Activated CD8-positive, alpha-beta T cell treated with anti-CD3 and anti-CD28 coated beads for 36 hours (primary cell): ENCODE results near the gene SKI. TPM values are rescaled to one million over a fixed set of nuclear protein-coding genes. Genes with fewer than 3 reads are reported as not detected.

Experiments used
- ATAC-seq: fragments of 200-7000 bp; cut with Tn5 transposase; one replicate; pipeline ENCODE4 v1.10.0; 2021; ENCODE audit warnings: mild to moderate bottlenecking, moderate library complexity
- CTCF ChIA-PET: fragments of 350-600 bp; sonication (Branson Sonifier 250); formaldehyde crosslinking; loops from one replicate; lab custom pipeline; 2021; ENCODE audit warnings: antibody characterized with exemption; lab: Charles Lee
- POLR2A ChIA-PET: fragments of 350-600 bp; sonication (Branson Sonifier 250); formaldehyde crosslinking; loops from one replicate; lab custom pipeline; 2021; ENCODE audit warnings: antibody characterized with exemption; lab: Charles Lee
- DNase-seq: peaks from one replicate; pipeline ENCODE4 v3.0.0-alpha.2; 2020
- H3K27ac Mint-ChIP-seq: one replicate; pipeline ENCODE4 v1.8.0; 2021; ENCODE audit warnings: mild to moderate bottlenecking, mixed read lengths
- H3K27me3 Mint-ChIP-seq: one replicate; pipeline ENCODE4 v1.8.0; 2021; ENCODE audit warnings: mixed read lengths
- H3K36me3 Mint-ChIP-seq: one replicate; pipeline ENCODE4 v1.8.0; 2021; ENCODE audit warnings: low read depth, mixed read lengths
- H3K4me1 Mint-ChIP-seq: one replicate; pipeline ENCODE4 v1.8.0; 2021; ENCODE audit warnings: low read depth, mixed read lengths
- H3K4me3 Mint-ChIP-seq: one replicate; pipeline ENCODE4 v1.8.0; 2021; ENCODE audit warnings: mild to moderate bottlenecking, moderate library complexity, mixed read lengths
- H3K9me3 Mint-ChIP-seq: one replicate; pipeline ENCODE4 v1.8.0; 2021; ENCODE audit warnings: mixed read lengths
- intact Hi-C: fragments of 100-400 bp; cut with micrococcal nuclease; formaldehyde crosslinking; loops from one replicate; pipeline ENCODE4 v1.10.0; 2022
- total RNA-seq, 2 experiments: library from RNA; stranded (reverse); gene quantifications; one replicate each; pipeline ENCODE4 v1.2.3, GENCODE V29; 2021
- TF ChIP-seq, protein P1 (sequence below): fragments of 200-600 bp; IDR thresholded peaks from one replicate; pipeline ENCODE4 v1.8.0; 2022; ENCODE audit warnings: antibody characterized with exemption, mild to moderate bottlenecking

The SKI gene
- total RNA-seq, 2 experiments from 2014 or later: 27.5 to 28.3 TPM

DNA sequence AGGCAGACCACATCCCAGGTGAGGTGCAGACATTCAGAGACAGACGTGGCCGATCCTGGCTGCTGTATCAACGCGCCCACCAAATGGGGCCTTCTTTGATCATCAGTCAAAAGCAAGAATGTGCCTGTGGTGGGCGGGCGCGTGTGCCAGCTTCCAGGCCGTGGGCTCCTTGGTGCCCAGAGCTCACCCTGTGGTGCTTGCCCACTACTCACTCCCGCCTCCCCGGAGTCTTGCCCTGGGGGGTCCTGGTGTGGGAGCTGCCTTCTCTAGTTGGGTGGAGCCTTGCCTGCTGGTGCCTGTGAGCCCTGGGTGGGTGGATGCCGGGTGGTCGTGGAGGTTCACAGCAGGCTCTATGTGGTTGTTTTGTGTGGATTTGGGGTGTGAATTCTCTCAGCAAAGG, 70.6 kb downstream of the SKI start:
- H3K4me3 Mint-ChIP-seq: peak overlapping the region; percentile 35
- intact Hi-C loops: no loop called here
- no peak for ATAC-seq
- peak overlapping the region; percentile 76 for H3K27ac Mint-ChIP-seq
- DNase-seq: no peak
- no peaks in the 10 kb centered on the region for H3K27me3 Mint-ChIP-seq
- TF ChIP-seq, protein P1, sequence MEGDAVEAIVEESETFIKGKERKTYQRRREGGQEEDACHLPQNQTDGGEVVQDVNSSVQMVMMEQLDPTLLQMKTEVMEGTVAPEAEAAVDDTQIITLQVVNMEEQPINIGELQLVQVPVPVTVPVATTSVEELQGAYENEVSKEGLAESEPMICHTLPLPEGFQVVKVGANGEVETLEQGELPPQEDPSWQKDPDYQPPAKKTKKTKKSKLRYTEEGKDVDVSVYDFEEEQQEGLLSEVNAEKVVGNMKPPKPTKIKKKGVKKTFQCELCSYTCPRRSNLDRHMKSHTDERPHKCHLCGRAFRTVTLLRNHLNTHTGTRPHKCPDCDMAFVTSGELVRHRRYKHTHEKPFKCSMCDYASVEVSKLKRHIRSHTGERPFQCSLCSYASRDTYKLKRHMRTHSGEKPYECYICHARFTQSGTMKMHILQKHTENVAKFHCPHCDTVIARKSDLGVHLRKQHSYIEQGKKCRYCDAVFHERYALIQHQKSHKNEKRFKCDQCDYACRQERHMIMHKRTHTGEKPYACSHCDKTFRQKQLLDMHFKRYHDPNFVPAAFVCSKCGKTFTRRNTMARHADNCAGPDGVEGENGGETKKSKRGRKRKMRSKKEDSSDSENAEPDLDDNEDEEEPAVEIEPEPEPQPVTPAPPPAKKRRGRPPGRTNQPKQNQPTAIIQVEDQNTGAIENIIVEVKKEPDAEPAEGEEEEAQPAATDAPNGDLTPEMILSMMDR: no peak
- H3K9me3 Mint-ChIP-seq: no peaks in the 10 kb centered on the region
- H3K4me1 Mint-ChIP-seq: peaks cover 75% of the 10 kb centered on the region
- POLR2A ChIA-PET: interaction anchor here (0.8 to 1.6 kb wide), 4 partner anchors 10 to 71 kb away, joined by 3 to 8 read pairs (median 4); partner anchors contain the start of gene SKI
- peaks cover 12% of the 10 kb centered on the region for H3K36me3 Mint-ChIP-seq
- CTCF ChIA-PET: interaction anchor here (1.0 to 3.6 kb wide), 6 partner anchors 7 to 104 kb away, joined by 3 to 15 read pairs (median 7); partner anchors contain the start of gene FAAP20

DNA sequence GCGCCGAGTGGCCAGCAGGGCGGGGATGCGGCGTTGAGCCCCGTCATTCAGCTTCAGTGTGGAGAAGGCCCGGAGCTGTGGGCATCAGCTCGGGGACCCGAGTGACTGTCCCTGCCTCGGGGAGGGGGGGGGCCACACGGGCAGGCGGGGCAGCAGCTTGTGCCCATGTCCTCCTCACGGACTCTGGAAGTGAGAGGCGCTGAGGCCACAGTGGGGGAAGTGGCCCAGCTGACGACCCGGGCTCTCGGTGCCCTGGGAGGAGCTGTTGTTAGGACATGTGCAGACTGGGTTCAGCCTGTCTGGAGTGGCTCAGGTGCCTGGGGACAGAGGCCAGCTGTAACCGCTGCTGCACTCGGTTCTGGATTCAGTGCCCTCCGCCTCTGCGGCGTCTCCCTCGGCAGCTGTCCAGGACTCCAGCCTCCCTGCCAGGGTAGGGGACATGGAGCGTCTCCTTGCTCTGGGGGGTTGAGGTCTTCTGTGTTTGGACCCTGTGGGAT, 71.1 kb downstream of the SKI start:
- POLR2A ChIA-PET: interaction anchor here (0.7 to 2.7 kb wide), 8 partner anchors 8 to 71 kb away, joined by 3 to 23 read pairs (median 4); partner anchors contain the start of gene SKI

DNA sequence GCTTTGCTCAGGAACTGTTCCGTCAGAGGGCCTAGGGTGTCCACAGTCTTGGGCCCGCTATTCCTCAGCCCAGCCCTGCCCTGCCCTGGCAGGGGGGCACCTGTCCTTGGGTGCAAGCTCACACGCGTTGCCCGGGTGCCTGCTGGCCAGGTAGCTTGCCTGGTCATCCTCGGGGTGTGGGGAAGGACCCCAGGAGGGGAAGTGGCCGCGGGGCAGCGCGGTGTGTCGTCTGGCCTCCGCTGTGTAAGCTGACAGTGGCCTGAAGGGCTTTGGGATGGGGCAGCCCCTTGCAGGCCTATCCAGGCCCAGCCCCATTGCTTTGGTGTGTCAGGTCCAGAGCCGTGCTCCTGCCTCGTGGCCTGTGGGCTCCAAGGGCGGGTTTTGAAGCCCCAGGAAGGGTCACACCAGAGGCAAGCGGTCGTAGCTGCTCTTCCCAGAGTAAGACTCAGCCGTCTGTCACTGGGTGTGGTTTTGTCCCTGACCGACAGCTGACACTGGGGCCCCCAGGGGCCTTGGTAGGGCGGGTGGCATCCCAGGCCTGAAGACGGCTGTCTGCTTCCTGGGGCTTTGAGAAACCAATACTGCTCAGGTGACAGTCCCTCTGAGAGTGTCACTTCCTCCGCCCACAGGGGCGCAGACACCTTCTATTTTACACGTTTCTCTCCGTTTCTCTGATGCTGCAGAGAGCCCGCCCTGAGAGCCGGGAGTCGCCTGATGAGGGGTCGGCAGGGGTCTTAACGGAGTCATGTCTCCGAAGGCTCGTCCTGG, 72.1 kb downstream of the SKI start:
- H3K4me1 Mint-ChIP-seq: peaks cover 62% of the 10 kb centered on the region
- peaks cover 20% of the 10 kb centered on the region for H3K36me3 Mint-ChIP-seq
- ChIA-PET CTCF (interaction anchor here (1.0 to 3.6 kb wide), 8 partner anchors 9 to 160 kb away, joined by 3 to 15 read pairs (median 5); partner anchors contain the start of gene FAAP20), POLR2A (interaction anchor here (0.6 to 3.9 kb wide), 19 partner anchors 9 to 225 kb away, joined by 3 to 33 read pairs (median 4); partner anchors contain the start of gene SKI)
- ATAC-seq (peak; percentile 76), DNase-seq (peak; percentile 96)
- TF ChIP-seq, protein P1: no peak
- intact Hi-C loops: loop anchor here (5.0 kb wide), 1 partner anchor 43 kb away; no protein-coding TSS in a partner anchor
- no peaks in the 10 kb centered on the region for H3K27me3 Mint-ChIP-seq
- peak overlapping the region; percentile 81 for H3K4me3 Mint-ChIP-seq
- peak overlapping the region; percentile 99 for H3K27ac Mint-ChIP-seq
- H3K9me3 Mint-ChIP-seq: no peaks in the 10 kb centered on the region

More for the DNA sequence above, 71.1 kb downstream of the SKI start:
- DNase-seq: no peak
- ATAC-seq: no peak
- TF ChIP-seq, protein P1: no peak
- CTCF ChIA-PET: interaction anchor here (0.6 to 3.6 kb wide), 8 partner anchors 8 to 159 kb away, joined by 3 to 15 read pairs (median 5); partner anchors contain the start of gene FAAP20
- H3K4me3 Mint-ChIP-seq: peak overlapping the region; percentile 35
- peak overlapping the region; percentile 99 for H3K27ac Mint-ChIP-seq
- H3K4me1 Mint-ChIP-seq: peaks cover 71% of the 10 kb centered on the region
- no peaks in the 10 kb centered on the region for H3K27me3 Mint-ChIP-seq
- H3K9me3 Mint-ChIP-seq: no peaks in the 10 kb centered on the region
- intact Hi-C loops: no loop called here
- peaks cover 15% of the 10 kb centered on the region for H3K36me3 Mint-ChIP-seq

DNA sequence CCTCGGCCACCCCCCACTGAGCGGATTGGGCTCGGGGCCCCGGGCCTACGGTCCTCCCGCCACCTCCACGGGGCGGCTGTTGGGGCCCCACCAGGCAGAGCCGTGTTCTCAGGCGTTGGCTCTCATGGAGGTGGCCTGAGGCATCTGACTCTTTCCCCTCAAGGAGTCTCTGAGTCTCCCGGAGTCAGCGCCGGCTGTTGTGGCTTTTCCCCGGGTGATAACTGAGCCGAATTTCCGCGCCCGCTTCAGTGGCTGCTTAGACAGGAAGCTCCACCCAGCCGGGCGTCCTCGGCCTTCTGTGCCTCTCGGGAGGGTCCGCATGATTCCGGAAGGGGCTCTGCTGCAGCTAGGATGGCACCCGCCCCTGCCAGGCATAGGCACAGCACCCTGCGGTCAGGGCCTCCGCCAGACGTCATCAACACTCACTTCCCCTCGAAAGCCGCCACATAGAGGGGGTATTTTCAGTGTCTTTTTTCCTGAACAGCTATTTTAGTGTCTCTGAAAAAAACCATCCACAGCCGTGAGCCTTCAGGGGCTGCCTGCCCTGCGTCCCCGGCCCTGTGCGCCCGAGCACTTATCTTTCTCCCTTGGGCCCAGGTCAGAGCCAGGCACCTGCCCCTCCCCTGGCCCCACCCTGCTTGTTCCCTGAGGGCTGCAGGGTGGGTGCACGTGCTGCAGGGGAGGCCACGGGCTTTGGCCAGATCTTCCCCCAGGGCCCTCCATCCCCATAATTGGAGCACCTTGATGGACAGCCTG, 72.9 kb downstream of the SKI start:
- peak; percentile 83 for ATAC-seq
- CTCF ChIA-PET: interaction anchor here (1.0 to 3.6 kb wide), 9 partner anchors 10 to 161 kb away, joined by 3 to 15 read pairs (median 5); partner anchors contain the start of gene FAAP20
- intact Hi-C loops: loop anchor here (1.0 to 5.0 kb wide), 2 partner anchors 11 to 44 kb away; no protein-coding TSS in a partner anchor
- no peaks in the 10 kb centered on the region for H3K27me3 Mint-ChIP-seq
- peak overlapping the region; percentile 81 for H3K4me3 Mint-ChIP-seq
- H3K36me3 Mint-ChIP-seq: peaks cover 25% of the 10 kb centered on the region
- H3K4me1 Mint-ChIP-seq: peaks cover 55% of the 10 kb centered on the region
- peak; percentile 98 for DNase-seq
- peak overlapping the region; percentile 99 for H3K27ac Mint-ChIP-seq
- H3K9me3 Mint-ChIP-seq: no peaks in the 10 kb centered on the region
- POLR2A ChIA-PET: interaction anchor here (0.9 to 3.9 kb wide), 15 partner anchors 9 to 98 kb away, joined by 3 to 33 read pairs (median 4); partner anchors contain the start of gene SKI
- TF ChIP-seq, protein P1: no peak
